Suprapubic skin (tissue), 4 donors: ENCODE data around the gene NACA2.

Source experiments
- CTCF ChIP-seq, 2 donors: fragments of 200-600 bp in 1 of 2; fragments of 450-650 bp in 1 of 2; sonication (generic) in 1 of 2; IDR thresholded peaks; one replicate each; pipeline ENCODE4 v1.5.1; 2016 to 2019; ENCODE audit warnings: antibody characterized with exemption in 2 of 2, mild to moderate bottlenecking in 1 of 2, moderate library complexity in 1 of 2
- EP300 ChIP-seq: sonication (generic); formaldehyde crosslinking; IDR thresholded peaks from one replicate; pipeline ENCODE4 v1.6.1; 2017; ENCODE audit warnings: antibody characterized with exemption
- POLR2A ChIP-seq, 2 donors: fragments of 450-650 bp; IDR thresholded peaks; one replicate each; pipeline ENCODE4 v1.6.1; 2017; ENCODE audit warnings: antibody characterized with exemption in 2 of 2, mild to moderate bottlenecking in 2 of 2, moderate library complexity in 2 of 2
- POLR2AphosphoS5 ChIP-seq, 3 donors: sonication (generic); formaldehyde crosslinking; IDR thresholded peaks; one replicate each; pipeline ENCODE4 v1.6.1; 2017; ENCODE audit warnings: antibody characterized with exemption in 3 of 3

DNA sequence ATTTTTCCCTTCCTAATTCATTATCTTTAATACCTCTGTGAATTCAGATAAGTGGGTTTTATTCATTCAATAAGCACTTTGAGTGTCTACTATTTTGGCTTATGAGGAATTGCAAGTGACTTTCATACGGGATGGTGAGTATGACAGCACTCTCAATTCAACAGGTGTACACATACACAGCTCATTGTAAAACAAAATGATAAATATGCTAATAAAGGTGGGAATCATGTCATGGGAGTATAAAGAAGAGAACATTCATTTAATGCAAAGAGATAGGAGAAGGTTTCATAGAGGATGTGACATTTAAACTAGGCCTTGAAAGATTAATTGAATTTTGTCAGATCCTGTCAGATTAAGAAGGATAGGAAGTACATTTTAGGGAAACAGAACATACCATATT lies 19.4 kb downstream of the NACA2 start:
- no peak for TF ChIP-seq CTCF (IDR thresholded peaks at IDR 0.05)
- no peak for TF ChIP-seq POLR2AphosphoS5 (IDR thresholded peaks at IDR 0.05)
- no peak for TF ChIP-seq EP300
- no peak for TF ChIP-seq POLR2A (IDR thresholded peaks at IDR 0.05)
